IMR-90 (cell line): Measurements from ENCODE around the gene TTC28. TPM values are rescaled to one million over a fixed set of nuclear protein-coding genes. Genes with fewer than 3 reads are reported as not detected.

Experiments
- ATAC-seq: fragments of 200-7000 bp; cut with Tn5 transposase; 2 replicates; pipeline ENCODE4 v1.9.1; 2020; ENCODE audit warnings: low read depth, mild to moderate bottlenecking, moderate library complexity
- BruUV-seq: library from RNA; stranded (reverse); fragments of 400-500 nt; replicated peaks from 2 replicates; lab custom pipeline; 2021; lab: Mats Ljungman, UMichigan
- CTCF ChIA-PET: fragments of 300-600 bp; formaldehyde crosslinking; extraction: SDS; loops from one replicate; lab custom pipeline; 2021; ENCODE audit warnings: antibody characterized with exemption; lab: Yijun Ruan, JAX
- POLR2A ChIA-PET: fragments of 300-600 bp; sonication (Branson Sonifier 250); formaldehyde crosslinking; loops from one replicate; lab custom pipeline; 2022; ENCODE audit warnings: antibody characterized with exemption; ENCODE audit not compliant: unreplicated experiment; lab: Charles Lee
- DNase-seq: peaks from one replicate; pipeline ENCODE4 v3.0.0; 2013
- H2AFZ ChIP-seq: replicated peaks from 2 replicates; pipeline ENCODE3; 2013; ENCODE audit warnings: low read length, mild to moderate bottlenecking; ENCODE audit not compliant: poor library complexity
- H2AK5ac ChIP-seq: 2 replicates; pipeline ENCODE4 v1.6.1; 2013; ENCODE audit warnings: low read depth, low read length, inconsistent platforms
- H2AK9ac ChIP-seq: replicated peaks from 2 replicates; pipeline ENCODE3; 2013; ENCODE audit warnings: mild to moderate bottlenecking, low read depth, low read length, moderate library complexity; ENCODE audit not compliant: poor library complexity
- H2BK120ac ChIP-seq: 2 replicates; pipeline ENCODE4 v1.6.1; 2013; ENCODE audit warnings: low read depth, low read length, inconsistent platforms
- H2BK15ac ChIP-seq: 3 replicates; pipeline ENCODE4 v1.6.1; 2013; ENCODE audit warnings: low read depth, low read length, inconsistent platforms
- H2BK20ac ChIP-seq: 2 replicates; pipeline ENCODE4 v1.6.1; 2013; ENCODE audit warnings: low read depth, mild to moderate bottlenecking, inconsistent platforms, low read length, moderate library complexity
- H2BK5ac ChIP-seq: 2 replicates; pipeline ENCODE4 v1.6.1; 2013; ENCODE audit warnings: mild to moderate bottlenecking, low read depth, low read length, inconsistent platforms; ENCODE audit not compliant: poor library complexity, severe bottlenecking
- H3K14ac ChIP-seq: replicated peaks from 2 replicates; pipeline ENCODE4 v1.6.1; 2013; ENCODE audit warnings: low read depth, low read length, inconsistent platforms
- H3K18ac ChIP-seq: 2 replicates; pipeline ENCODE4 v1.6.1; 2013; ENCODE audit warnings: low read depth, low read length, control low read depth
- H3K23ac ChIP-seq: 2 replicates; pipeline ENCODE4 v1.6.1; 2013; ENCODE audit warnings: low read depth, low read length, inconsistent platforms
- H3K27ac ChIP-seq: 2 replicates; pipeline ENCODE4 v1.5.1; 2013; ENCODE audit warnings: mild to moderate bottlenecking, control low read depth, low read length; ENCODE audit not compliant: insufficient read depth
- H3K27me3 ChIP-seq: 2 replicates; pipeline ENCODE4 v1.6.1; 2013; ENCODE audit warnings: low read length; ENCODE audit not compliant: control insufficient read depth, insufficient read depth
- H3K36me3 ChIP-seq: 2 replicates; pipeline ENCODE4 v1.6.1; 2013; ENCODE audit warnings: low read length, mixed read lengths; ENCODE audit not compliant: control insufficient read depth, insufficient read depth
- H3K4ac ChIP-seq: 2 replicates; pipeline ENCODE4 v1.6.1; 2013; ENCODE audit warnings: low read depth, low read length, inconsistent platforms
- H3K4me1 ChIP-seq: 2 replicates; pipeline ENCODE4 v1.6.1; 2013; ENCODE audit warnings: low read length, mixed read lengths; ENCODE audit not compliant: control insufficient read depth, insufficient read depth
- H3K4me2 ChIP-seq: 2 replicates; pipeline ENCODE4 v1.6.1; 2013; ENCODE audit warnings: low read depth, mild to moderate bottlenecking, control low read depth, low read length, moderate library complexity
- H3K4me3 ChIP-seq: 2 replicates; pipeline ENCODE4 v1.5.1; 2013; ENCODE audit warnings: low read depth, mild to moderate bottlenecking, control low read depth, low read length, moderate library complexity; ENCODE audit not compliant: insufficient read depth
- H3K56ac ChIP-seq: 2 replicates; pipeline ENCODE4 v1.6.1; 2013; ENCODE audit warnings: low read length, inconsistent platforms; ENCODE audit not compliant: insufficient read depth; ENCODE audit errors: extremely low read depth
- H3K79me1 ChIP-seq, 2 experiments: 2 replicates each; pipeline ENCODE4 v1.6.1; 2013; ENCODE audit warnings: low read length in 2 of 2, inconsistent platforms in 1 of 2, low read depth in 1 of 2
- H3K9ac ChIP-seq: 2 replicates; pipeline ENCODE4 v1.6.1; 2013; ENCODE audit warnings: low read depth, low read length, control low read depth
- H3K9me1 ChIP-seq: 2 replicates; pipeline ENCODE4 v1.6.1; 2013; ENCODE audit warnings: low read length, inconsistent platforms; ENCODE audit not compliant: insufficient read depth
- H3K9me3 ChIP-seq: 2 replicates; pipeline ENCODE4 v1.6.1; 2013; ENCODE audit warnings: low read length; ENCODE audit not compliant: control insufficient read depth, insufficient read depth
- H4K20me1 ChIP-seq: 2 replicates; pipeline ENCODE4 v1.6.1; 2013; ENCODE audit warnings: low read length, inconsistent platforms; ENCODE audit not compliant: insufficient read depth
- H4K5ac ChIP-seq: 2 replicates; pipeline ENCODE4 v1.6.1; 2013; ENCODE audit warnings: mild to moderate bottlenecking, low read depth, low read length, control low read depth
- H4K8ac ChIP-seq, 2 experiments: 2 replicates each; pipeline ENCODE4 v1.6.1; 2013; ENCODE audit warnings: low read depth in 2 of 2, low read length in 2 of 2, control low read depth in 1 of 2, inconsistent platforms in 1 of 2
- H4K91ac ChIP-seq: 2 replicates; pipeline ENCODE4 v1.6.1; 2013; ENCODE audit warnings: low read depth, low read length, inconsistent platforms; ENCODE audit not compliant: insufficient read depth
- BHLHE40 ChIP-seq: fragments of 150-350 bp; IDR thresholded peaks from 2 replicates; pipeline ENCODE4 v1.6.1; 2016; ENCODE audit warnings: mild to moderate bottlenecking, low read depth, low read length
- CEBPB ChIP-seq: IDR thresholded peaks from 2 replicates; pipeline ENCODE4 v1.6.1; 2012; ENCODE audit warnings: low read depth, low read length, improper control_type of control experiment
- FOS ChIP-seq: fragments of 150-350 bp; IDR thresholded peaks from 2 replicates; pipeline ENCODE4 v1.6.1; 2016; ENCODE audit warnings: low read depth, low read length
- MAFK ChIP-seq: IDR thresholded peaks from 2 replicates; pipeline ENCODE4 v1.6.1; 2012; ENCODE audit warnings: low read depth, low read length, improper control_type of control experiment
- MXI1 ChIP-seq: IDR thresholded peaks from 2 replicates; pipeline ENCODE4 v1.6.1; 2012; ENCODE audit warnings: low read depth, mild to moderate bottlenecking, low read length, moderate library complexity, borderline replicate concordance
- NFE2L2 ChIP-seq: fragments of 150-350 bp; IDR thresholded peaks from 2 replicates; pipeline ENCODE4 v1.6.1; 2016; ENCODE audit warnings: low read depth, mild to moderate bottlenecking, low read length
- POLR2A ChIP-seq: IDR thresholded peaks from 2 replicates; pipeline ENCODE4 v1.6.1; 2012; ENCODE audit warnings: mild to moderate bottlenecking, low read depth, low read length
- RAD21 ChIP-seq: IDR thresholded peaks from 2 replicates; pipeline ENCODE4 v1.6.1; 2012; ENCODE audit warnings: low read length, improper control_type of control experiment
- RFX5 ChIP-seq: IDR thresholded peaks from 2 replicates; pipeline ENCODE4 v1.8.0; 2012; ENCODE audit warnings: low read depth, mild to moderate bottlenecking, low read length, moderate library complexity
- WGBS, 2 experiments: methylation state at CpG; one replicate each; pipeline versions ENCODE4 v1.1.5 to v1.1.7; 2013; ENCODE audit warnings: missing lambda C conversion rate in 2 of 2; ENCODE audit not compliant: insufficient read length in 1 of 2; ENCODE audit errors: extremely low coverage in 2 of 2; 5-methylcytosine and 5-hydroxymethylcytosine counted together
- dilution Hi-C: fragments of 300-500 bp; cut with HindIII; formaldehyde crosslinking; loops from one replicate; pipeline ENCODE4 v1.14.3; 2018; ENCODE audit warnings: low sequenced_read_pairs; ENCODE audit not compliant: unreplicated experiment
- in situ Hi-C: fragments of 300-500 bp; cut with MboI; formaldehyde crosslinking; loops from 3 replicates; pipeline ENCODE4 v1.14.3; 2019; ENCODE audit warnings: low sequenced_read_pairs, inconsistent platforms, mixed read lengths
- intact Hi-C: fragments of 100-400 bp; cut with micrococcal nuclease; formaldehyde crosslinking; loops from 2 replicates; pipeline ENCODE4 v1.10.0; 2022
- polyA plus RNA-seq, 3 experiments: library from polyadenylated mRNA; depleted of rRNA; stranded (reverse); fragments of >200 nt; gene quantifications; 2 replicates each; pipeline ENCODE4 v1.2.3, GENCODE V29; 2012; ENCODE audit warnings: low replicate concordance in 1 of 3
- total RNA-seq: library from RNA; depleted of rRNA; stranded (reverse); fragments of >200 nt; gene quantifications from 2 replicates; pipeline ENCODE4 v1.2.3, GENCODE V29; 2012
- TF ChIP-seq, protein P1 (sequence below): conservative IDR thresholded peaks from 2 replicates; pipeline ENCODE4 v1.5.1; 2012; ENCODE audit warnings: mild to moderate bottlenecking, low read depth, low read length, improper control_type of control experiment
- TF ChIP-seq, protein P2 (sequence below): fragments of 150-350 bp; IDR thresholded peaks from 2 replicates; pipeline ENCODE4 v1.6.1; 2016; ENCODE audit warnings: low read depth, mild to moderate bottlenecking, low read length, moderate library complexity, borderline replicate concordance

The TTC28 gene
- total and polyA plus RNA-seq, 2 of the 4 experiments (the other 2 are of a cell fraction): 5.6 to 13.3 TPM

DNA sequence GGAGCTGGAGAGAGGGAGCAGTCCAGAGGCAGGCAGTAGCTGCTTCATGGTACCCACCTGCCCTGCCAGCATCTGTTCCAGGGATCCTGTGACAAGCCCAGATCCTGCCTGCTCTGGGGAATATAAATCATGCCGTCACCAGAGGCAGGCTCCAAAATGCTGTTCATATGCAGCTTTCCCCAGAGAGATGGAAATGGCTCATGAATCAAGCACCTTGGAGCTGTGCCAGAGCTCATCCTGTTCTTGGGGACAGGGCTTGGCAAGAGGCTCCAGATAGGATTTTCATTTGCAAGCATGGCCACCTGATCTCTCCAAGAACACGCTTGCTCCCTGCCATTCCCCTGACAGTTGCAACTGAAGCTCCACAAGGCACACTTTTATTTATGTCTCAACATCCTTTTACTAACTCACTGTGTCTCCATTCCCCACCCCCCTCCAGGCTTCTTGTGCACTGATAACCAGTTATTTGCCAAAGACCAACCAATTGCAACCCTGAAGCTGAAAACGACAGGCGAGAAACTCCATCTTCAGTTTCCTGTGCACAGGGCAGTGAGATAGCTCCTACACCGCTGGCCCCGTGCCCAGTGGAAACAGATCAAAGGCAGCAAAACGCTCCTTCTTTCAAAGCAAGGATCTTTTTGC, 644.8 kb downstream of the TTC28 start:
- DNase-seq (peak; percentile 59), ATAC-seq (peak; percentile 67)
- BruUV-seq: no TSS peak
- 0 out of 2 replicates have a peak overlapping the region, but pooled peaks have one; percentile 45 for H3K4ac ChIP-seq
- H2BK5ac ChIP-seq: no peak overlapping the region
- TF ChIP-seq MAFK (no peak), RFX5 (no peak), FOS (no peak), MXI1 (no peak), CEBPB (no peak), BHLHE40 (no peak), POLR2A (no peak), RAD21 (no peak), NFE2L2 (no peak)
- TF ChIP-seq, protein P1, sequence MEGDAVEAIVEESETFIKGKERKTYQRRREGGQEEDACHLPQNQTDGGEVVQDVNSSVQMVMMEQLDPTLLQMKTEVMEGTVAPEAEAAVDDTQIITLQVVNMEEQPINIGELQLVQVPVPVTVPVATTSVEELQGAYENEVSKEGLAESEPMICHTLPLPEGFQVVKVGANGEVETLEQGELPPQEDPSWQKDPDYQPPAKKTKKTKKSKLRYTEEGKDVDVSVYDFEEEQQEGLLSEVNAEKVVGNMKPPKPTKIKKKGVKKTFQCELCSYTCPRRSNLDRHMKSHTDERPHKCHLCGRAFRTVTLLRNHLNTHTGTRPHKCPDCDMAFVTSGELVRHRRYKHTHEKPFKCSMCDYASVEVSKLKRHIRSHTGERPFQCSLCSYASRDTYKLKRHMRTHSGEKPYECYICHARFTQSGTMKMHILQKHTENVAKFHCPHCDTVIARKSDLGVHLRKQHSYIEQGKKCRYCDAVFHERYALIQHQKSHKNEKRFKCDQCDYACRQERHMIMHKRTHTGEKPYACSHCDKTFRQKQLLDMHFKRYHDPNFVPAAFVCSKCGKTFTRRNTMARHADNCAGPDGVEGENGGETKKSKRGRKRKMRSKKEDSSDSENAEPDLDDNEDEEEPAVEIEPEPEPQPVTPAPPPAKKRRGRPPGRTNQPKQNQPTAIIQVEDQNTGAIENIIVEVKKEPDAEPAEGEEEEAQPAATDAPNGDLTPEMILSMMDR: no peak
- TF ChIP-seq, protein P2, sequence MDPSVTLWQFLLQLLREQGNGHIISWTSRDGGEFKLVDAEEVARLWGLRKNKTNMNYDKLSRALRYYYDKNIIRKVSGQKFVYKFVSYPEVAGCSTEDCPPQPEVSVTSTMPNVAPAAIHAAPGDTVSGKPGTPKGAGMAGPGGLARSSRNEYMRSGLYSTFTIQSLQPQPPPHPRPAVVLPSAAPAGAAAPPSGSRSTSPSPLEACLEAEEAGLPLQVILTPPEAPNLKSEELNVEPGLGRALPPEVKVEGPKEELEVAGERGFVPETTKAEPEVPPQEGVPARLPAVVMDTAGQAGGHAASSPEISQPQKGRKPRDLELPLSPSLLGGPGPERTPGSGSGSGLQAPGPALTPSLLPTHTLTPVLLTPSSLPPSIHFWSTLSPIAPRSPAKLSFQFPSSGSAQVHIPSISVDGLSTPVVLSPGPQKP: no peak
- no peaks in the 10 kb centered on the region for H3K27me3 ChIP-seq
- no peak overlapping the region for H4K5ac ChIP-seq
- no peak overlapping the region for H3K56ac ChIP-seq
- CTCF ChIA-PET: no interaction called here
- no peak overlapping the region for H3K14ac ChIP-seq
- H3K18ac ChIP-seq: no peak overlapping the region
- H4K8ac ChIP-seq: no peak overlapping the region
- POLR2A ChIA-PET: no interaction called here
- no peak overlapping the region for H3K23ac ChIP-seq
- no peak overlapping the region for H2BK20ac ChIP-seq
- H2BK120ac ChIP-seq: no peak overlapping the region
- 24% methylated on average over 2 of the region's 7 CpGs; no CpG with 5 or more reads in 1 of the 2 experiments for WGBS, 2 experiments
- no peaks in the 10 kb centered on the region for H3K9me3 ChIP-seq
- H3K4me3 ChIP-seq: no peak overlapping the region
- H2AK9ac ChIP-seq: no peak overlapping the region
- H3K9me1 ChIP-seq: peaks cover 5% of the 10 kb centered on the region; the same call in 1 of the 2 replicates
- H2AFZ ChIP-seq: no peak overlapping the region
- peaks cover 15% of the 10 kb centered on the region for H3K4me1 ChIP-seq
- no peak overlapping the region for H3K27ac ChIP-seq
- peaks cover 0 to 4% of the 10 kb centered on the region in 2 experiments; a peak in 1 of 4 replicates for H3K79me1 ChIP-seq
- H3K9ac ChIP-seq: no peak overlapping the region
- no peak overlapping the region for H4K91ac ChIP-seq
- in situ Hi-C loops: no loop called here
- H2AK5ac ChIP-seq: peak overlapping the region; percentile 24; the same call in 1 of the 2 replicates
- dilution Hi-C loops: no loop called here
- H4K20me1 ChIP-seq: peaks cover 12% of the 10 kb centered on the region; the same call in 1 of the 2 replicates
- intact Hi-C loops: no loop called here
- peaks cover 2% of the 10 kb centered on the region for H3K36me3 ChIP-seq
- no peak overlapping the region for H3K4me2 ChIP-seq
- H2BK15ac ChIP-seq: no peak overlapping the region
